NOMO-1 treated with dmso at 0.1 percent for 144 hours (cell line): ENCODE results near the gene RIMBP2.
"Not testable (repeated sequence)": the region's sequence is repeated elsewhere in the genome, so short reads cannot be mapped to it uniquely, and the experiment has no call there.

ENCODE experiments used
- DNase-seq: peaks from one replicate; lab custom pipeline; 2025; ENCODE audit not compliant: unreplicated experiment; lab: John Stamatoyannopoulos, UW

RIMBP2 gene

DNA sequence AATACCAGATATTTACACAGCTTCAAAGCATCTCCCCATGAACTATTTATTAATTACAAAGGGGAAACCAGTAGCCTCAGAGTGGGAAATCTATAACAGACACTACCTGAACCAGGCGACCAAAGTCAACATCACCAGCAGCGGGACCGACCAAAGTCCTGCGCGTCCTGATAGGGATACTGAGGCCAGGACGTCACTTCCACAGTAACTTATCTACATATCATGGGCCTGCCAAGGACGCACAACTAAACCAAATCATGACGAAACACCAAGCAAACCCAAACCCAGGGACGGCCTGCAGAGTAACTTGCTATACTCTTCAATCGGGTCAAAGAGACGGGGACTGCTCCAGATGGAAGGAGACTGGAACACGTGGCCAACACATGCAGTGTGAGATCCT lies 26.0 kb upstream of the RIMBP2 start:
- no peak for DNase-seq

DNA sequence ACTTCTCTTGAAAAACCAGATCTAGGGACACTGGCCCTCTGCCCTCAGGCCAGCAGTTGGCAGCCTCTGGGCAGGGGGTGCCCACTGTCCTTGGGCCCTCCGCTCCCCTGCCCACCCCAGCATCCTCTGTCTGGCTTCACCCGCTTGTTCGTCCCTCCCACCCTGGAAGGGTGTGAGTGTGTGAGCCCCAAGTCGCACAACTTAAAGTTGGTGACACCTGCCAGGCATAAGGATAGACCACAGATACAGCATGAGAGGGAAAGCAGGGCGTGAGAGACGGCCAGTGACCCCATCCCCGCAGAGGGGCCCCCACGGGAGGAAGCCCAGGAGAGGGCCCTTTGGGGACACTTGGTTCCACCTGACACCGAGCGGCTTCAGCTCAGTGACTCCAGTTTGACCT lies 23.5 kb upstream of the RIMBP2 start:
- DNase-seq, result no peak

DNA sequence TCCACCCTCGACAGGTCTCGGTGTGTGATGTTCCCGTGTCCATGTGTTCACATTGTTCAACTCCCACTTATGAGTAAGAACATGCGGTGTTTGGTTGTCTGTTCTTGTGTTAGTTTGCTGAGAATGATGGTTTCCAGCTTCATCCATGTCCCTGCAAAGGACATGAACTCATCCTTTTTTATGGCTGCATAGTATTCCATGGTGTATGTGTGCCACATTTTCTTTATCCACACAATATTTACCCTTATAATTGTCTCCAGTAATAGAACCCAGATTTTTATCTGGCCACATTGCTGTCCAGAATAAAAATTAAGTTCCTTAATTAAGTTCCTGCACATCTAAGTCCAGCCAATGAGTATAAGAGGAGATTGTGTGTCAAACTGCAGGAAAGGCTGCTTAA lies 22.3 kb upstream of the RIMBP2 start:
- DNase-seq, result not testable (repeated sequence)

DNA sequence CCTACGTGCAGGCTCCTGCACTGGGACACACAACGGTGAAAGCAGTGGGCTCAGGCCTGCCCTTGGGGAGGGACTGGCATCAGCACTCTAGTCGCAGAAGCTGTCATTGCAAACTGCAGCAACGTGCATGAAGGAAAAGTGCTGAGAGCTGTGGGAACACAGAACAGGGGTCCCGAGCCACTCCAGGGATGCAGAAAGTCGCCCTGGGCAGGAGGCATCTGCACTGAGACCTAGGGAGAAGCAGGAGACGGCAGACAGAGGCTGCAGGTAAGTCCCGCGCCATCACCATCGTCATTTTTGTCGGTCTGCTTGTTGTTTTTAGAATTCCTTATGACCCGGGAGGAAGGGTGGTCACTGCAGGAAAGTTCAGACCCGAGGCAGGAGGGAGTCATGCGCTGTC lies 21.6 kb upstream of the RIMBP2 start:
- no peak for DNase-seq

DNA sequence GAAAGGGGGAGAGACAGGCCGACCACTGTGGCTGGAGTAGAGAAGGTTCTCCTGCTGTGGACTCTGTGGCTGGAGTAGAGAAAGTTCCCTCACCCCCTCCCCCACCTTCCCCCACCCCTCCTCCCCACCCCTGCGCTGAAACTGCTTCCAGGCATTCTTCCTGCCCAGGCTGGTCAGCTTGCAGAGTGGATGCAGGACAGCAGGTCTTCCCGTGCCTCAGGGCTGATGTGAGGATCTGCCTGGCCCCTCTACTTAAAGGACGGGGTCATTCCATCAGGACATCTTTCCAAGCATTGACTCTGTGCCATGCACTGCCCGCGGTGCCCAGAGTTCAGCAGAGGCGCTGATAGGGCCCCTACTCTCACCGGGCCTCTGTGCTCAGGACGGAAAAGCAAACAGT lies 13.2 kb upstream of the RIMBP2 start:
- no peak for DNase-seq

DNA sequence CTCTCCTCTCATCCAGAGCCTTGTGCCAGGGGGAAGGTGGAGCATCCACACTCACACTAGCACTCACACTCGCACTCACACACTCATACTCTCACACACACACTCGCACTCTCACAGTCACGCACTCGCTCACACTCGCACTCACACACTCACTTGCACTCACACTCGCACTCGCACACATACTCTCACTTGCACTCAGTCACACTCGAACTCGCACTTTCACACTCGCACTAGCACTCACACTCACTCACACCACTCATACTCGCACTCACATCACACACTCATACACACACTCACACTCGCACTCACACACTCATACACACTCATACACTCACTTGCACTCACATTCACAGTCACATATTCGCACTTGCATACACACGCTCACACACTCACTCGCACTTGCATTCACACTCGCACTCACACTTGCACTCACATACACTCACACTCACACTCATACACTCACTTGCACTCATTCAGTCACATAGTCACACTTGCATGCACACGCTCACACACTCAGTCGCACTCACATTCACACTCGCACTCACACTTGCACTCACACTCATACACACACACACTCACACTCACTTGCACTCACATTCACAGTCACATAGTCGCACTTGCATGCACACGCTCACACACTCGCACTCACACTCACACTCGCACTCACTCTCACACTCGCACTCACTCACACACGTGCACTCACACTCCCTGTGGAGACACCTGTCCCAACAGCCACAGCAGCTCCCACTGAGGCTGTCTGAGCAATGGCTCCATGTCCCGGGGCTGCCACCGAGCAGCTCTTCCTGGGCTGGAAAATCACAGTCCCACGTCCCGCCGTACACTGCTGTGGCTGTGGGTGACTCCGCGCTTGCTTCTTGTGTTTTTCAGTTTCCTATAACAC lies 12.3 kb upstream of the RIMBP2 start:
- no peak for DNase-seq

DNA sequence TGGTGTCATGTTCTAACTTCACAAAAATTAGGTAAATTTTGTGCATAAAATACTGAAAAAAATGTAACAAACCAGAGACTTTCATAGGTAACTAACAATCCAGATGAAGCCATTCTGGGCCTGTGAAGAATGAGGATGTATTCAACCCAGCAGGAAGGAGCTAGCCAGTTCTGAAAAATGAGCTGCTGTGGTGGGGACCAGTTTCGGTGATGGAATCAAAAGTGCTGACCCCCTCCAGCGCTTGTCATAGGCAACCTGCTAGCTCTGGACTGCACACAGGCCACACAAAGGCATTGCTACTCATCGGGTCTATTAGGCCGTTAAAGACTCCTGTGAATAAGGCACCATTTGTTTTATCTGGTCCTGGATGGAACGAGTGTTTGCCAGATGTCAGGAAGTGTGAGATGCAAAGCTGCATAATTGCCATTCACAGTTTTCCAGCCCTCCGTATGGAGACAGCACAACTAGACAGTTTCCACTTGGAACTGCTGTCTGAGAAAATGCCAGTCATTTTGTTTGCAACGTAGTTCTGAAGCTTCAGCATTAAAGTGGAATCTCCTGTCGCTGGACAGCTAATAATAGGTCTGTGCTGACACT lies 3.3 kb upstream of the RIMBP2 start:
- DNase-seq, result no peak

DNA sequence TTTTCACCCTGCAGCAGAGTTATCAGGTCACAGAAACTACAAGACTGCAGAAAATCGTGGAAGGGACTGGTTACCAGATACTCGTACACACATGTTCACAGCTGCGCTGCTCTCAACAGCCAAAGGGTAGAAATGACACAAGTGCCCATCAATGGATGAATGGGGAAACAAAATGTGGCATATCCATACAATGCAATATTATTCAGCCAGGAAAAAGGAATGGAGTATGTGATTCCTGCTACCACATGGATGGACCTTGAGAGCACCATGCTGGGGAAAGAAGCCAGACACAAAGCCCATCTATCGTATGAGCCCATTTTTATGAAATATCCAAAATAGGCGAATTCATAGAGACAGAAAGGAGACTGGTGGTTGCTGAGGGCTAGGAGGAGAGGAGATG lies 1.7 kb upstream of the RIMBP2 start:
- DNase-seq, result no peak

DNA sequence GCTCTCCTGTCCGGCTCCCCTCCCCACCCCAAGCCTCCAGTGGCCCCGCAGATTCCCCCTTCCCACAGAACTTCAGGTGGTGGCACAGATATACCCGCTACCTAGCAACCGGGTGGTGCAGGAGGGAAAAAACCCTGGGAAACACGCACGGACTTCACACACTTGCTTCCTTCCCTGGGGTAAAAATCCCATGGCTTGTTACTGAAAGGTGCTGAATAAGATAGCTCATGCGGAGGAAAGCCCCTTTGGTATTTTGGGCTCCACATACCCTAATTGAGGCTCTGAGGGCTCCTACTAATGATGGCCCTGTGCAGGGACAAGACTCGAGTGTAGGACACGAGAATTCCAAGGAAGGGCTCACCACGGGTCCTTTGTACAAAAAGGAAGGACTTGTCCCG lies 869 bp upstream of the RIMBP2 start:
- no peak for DNase-seq

DNA sequence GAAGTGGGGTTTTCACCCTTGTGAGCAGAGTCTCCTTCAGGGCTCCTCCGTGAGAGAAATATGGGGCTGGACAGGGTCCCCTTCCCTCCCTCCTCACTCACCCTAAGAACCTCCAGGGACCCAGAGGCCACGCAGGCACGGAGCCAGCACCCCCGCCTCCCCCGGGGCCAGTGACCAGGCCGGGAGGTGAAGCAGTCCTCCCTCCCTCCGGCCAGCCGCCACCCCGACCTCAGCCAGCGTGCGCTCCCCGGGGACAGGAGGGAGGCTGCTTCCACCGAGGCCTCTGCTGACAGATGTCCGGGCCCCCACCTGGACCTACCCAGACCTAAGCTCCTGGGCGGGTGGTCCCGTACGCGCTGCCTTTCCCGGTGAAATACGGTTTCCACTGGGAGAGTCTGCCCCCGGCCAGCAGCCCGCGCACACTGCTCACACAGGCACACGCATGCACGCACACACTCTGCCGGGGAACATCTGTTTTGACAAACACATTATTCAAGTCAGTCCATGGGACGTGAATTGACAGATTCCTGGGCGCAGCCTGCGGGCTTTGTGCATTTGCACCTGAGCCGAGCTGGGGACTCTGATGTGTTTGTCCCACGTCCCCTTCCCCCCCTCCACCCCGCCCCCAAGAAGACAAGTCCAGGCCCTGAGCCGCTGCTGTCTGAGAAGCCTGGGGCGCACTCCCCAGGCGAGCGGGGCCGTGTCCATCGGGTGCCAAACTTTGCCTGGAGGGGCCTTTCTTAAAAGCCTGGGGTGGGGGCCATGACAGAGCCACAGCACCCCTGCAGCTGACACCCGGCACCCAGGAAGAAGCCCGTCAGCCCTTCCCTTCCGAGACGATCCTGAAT lies 725 bp downstream of the RIMBP2 start:
- no peak for DNase-seq

DNA sequence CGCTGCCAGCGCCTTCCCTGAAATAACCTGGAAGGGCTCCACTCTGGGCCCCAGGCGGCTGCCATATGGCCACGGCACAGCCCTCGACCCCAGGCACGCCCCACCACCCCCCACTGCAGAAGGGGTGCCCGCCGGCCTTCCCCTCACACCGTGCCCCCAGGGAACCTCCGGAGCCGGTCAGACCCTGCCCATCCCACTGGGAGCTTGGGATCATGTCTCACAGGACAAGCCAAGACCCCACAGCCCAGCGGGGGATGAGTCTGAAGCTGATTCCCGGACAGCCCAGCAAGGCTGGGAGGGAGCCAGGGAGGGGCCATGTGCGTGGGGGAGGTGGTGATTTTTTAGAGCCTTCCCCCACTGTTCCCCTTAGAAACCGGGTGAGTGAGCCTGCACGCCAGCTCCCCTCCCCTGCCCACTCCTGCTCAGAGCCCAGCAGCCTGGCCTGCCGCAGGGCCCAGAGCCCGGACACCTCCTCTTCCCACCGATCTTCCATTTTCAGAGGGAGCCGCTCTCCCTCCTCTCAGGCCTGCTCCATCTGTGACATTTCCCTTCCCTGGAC lies 1.4 kb downstream of the RIMBP2 start:
- DNase-seq, result no peak

DNA sequence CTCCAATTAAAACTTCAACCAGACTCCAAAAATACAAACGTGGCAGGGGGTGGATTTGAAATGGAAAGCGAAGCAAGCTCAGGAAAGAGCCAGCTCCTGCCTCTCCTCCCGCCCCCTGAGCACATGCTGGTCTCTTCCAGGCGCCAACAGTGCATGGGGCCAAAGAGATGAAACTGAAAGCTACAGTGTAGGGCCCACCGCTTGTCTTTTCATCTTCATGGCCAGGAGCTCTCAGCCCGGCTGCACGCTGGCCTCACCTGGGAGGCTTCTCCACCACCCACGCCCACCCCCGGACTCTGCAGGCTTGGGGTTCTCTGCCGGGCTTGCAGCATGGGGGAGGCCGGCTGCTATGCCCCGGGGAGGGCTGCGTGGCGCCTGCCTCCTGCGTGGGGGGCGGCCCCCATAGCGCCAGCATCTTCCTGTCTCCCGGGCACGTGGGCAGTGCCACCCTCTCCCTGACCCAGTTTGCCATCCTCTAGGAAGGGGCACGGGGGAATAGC lies 2.0 kb downstream of the RIMBP2 start:
- DNase-seq, result no peak

DNA sequence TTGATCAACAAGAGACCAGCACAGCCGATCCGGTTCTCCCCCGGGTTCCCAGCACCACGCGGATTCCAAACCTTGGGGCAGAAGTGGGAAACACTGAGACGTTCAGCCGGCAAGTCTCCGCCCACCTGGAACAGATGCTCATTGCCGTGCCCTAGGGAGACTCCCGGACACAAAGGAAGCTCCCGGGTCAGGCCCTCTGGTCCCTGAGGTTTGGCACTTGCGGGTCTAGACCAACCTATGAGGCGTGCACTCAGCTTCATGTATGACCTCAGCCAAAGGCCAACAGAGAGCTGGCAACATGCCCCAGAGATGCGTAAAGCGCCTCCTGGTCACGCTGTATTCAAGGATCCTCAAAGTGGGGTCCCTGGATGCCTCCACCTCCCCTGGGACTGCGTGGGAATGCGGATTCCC lies 2.5 kb downstream of the RIMBP2 start:
- DNase-seq, result no peak

DNA sequence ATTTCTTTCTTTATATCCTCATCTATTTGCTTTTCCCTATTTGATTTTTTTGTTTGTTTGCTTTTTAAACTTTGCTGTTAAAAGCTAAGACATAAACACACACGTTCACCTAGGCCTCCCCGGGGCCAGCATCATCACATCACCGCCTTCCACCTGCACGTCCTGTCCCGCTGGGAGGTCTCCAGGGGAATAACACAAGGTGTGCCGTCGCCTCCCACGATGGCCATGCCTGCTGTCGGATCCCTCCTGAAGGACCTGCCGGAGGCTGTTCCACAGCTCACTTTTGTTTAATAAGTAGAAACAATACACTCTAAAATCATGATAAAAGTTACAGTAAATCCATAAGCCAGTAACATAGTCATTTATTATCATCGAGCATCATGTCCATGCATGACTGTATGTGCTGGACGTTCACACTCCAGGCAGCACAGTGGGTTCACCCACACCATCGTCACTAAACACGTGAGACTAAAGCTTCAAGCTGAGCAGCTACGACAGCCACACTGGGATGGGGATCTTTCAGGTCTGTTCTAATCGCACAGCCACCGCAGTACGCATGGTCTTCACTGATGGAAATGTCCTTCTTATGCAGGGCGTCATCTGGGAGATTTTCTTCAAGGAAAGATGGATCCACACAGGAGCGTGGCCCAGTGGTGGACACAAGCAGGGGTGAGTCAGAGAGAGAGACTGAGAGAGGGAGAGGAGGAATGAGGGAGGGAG lies 3.6 kb downstream of the RIMBP2 start:
- DNase-seq, result no peak

DNA sequence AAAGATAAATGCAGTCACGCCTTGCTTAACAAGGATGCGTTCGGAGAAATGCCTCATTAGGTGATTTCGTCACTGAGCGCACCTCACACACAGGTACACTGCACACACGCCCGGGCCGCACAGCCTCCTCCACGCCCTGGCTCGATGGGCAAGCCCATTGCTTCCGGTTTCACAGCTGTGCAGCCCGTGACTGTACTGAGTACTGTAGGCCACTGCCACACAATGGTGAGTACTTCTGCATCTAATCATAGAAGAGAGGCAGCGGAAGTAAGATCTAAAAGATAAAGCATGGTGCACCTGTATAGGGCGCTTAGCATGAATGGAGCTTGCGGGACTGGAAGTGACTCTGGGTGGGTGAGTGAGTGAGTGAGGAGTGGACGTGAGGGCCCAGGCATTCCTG lies 4.3 kb downstream of the RIMBP2 start:
- no peak for DNase-seq

DNA sequence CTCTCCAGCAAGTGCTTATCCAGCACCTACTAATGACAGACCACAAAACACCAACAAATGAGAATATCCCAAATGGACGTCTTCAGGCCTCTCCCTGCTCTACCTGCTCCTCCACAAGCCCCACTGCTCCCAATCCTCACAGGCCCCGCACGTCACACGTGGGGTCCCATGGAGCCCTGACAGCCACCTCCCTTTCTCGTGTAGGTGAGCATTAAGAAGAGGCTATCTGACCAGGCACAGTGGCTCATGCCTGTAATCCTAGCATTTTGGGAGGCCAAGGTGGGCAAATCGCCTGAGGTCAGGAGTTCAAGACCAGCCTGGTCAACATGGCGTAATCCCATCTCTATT lies 5.4 kb downstream of the RIMBP2 start:
- DNase-seq, result no peak

DNA sequence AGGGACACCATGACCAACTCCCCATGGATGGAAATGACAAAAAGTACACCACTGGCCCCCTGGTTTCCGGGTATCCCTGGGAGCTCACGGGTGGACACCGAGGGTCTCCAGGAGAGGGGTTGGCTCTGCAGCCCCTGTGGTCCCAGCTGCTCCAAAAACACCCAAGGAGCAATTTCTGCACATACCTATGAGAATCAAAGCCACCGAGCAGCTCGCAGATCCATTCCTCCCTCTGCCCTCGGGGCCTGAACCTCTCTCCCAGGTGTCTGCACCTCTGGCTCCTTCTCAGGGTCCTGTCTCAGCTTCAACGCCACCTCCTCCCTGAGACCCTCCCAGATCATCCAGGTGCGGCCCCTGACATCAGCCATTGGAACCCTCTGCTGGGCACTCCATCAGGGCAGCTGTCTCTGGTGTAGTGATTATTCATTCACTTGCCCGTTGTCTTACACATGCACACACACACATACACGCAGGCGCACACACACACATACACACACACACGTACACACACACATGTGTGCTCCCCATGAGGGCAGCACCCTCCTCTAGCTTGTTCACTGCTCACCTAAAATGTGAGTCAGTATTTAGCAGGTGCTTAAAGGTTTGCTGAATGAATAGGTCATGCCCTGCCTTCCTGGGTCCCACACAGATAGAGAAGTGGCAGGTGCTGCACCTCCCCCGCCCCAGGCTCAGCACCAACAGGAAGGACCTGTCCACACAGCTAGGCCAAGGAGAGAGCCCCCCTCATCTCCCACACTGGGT lies 5.9 kb downstream of the RIMBP2 start:
- no peak for DNase-seq

DNA sequence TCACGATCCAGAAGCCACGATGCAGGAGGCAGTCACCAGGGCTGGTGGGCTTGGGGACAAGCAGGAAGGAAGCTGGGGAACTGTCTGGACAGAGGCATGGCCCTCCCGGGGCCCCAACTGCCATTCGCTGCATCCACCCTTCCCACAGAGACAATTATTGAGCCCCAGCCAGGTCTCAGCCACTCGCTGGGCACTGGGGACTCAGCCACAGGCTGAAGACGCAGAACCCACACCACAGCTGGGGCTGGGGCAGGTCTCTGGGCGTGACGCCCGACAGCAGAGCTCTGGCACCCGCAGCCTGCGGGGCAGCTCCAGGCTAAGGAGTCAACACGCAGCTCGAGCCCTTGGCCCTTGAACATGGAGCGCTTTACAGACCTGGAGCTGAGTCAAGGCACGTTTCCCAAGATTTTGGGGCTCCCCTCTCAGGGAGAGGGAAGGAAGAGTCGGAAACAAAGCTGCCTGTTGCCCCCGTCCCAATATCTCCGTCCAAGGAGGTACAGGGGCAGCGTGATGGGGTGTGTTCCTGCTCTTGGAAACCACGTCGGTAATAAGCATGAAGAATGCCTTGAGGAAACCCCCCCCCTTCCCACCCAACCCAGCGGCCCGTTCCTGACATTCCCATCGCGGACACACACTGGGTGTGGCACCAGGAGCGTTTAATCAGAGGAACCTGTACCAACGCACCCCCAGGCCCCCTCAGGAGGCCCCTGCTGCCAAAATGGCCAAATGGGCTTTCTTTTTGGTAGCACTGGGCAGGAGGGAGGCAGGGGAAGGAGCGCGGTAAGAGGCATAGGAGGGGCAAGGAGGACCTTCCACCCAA lies 6.7 kb downstream of the RIMBP2 start:
- no peak for DNase-seq

DNA sequence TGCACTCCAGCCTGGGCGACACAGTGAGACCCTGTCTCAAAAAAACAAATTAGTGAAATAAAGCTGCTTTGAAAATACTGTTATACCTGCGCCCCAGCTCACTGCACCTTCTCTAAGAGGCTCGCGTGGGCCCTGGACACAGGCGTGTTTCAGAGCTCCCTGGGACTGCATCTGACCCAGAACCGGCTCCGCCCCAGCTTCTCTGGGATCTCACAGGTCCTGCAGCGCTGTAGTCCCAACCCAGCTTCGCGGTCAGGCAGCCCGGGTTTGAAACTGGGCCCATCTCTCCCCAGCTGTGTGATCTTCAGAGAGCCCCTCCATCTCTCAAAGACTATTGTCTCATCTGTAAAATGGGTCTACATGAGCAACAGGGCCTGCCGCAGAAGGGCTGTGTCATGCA lies 7.5 kb downstream of the RIMBP2 start:
- DNase-seq, result no peak
